SK-N-SH (cell line): ENCODE data around the gene PCK2. TPM values are rescaled to one million over a fixed set of nuclear protein-coding genes. Genes with fewer than 3 reads are reported as not detected.

Source experiments
- CTCF ChIA-PET: fragments of 300-600, 350-600 bp; formaldehyde crosslinking; extraction: SDS; loops from one replicate; lab custom pipeline; 2021; lab: Yijun Ruan, JAX
- POLR2A ChIA-PET: fragments of 350-600 bp; sonication (Branson Sonifier 250); formaldehyde crosslinking; extraction: SDS; loops from one replicate; lab custom pipeline; 2020; ENCODE audit warnings: antibody characterized with exemption, inconsistent platforms; lab: Yijun Ruan, JAX
- DNase-seq: peaks from one replicate; pipeline ENCODE4 v3.0.0; 2012
- H2AFZ ChIP-seq: fragments of 200-600 bp; sonication (generic); 2 replicates; pipeline ENCODE4 v1.8.1; 2016; ENCODE audit warnings: antibody characterized with exemption, mild to moderate bottlenecking, low read depth
- H3F3A ChIP-seq: fragments of 200-600 bp; sonication (generic); replicated peaks from 2 replicates; pipeline ENCODE3; 2016; ENCODE audit warnings: antibody characterized with exemption, mild to moderate bottlenecking; ENCODE audit not compliant: insufficient read depth
- H3K27ac ChIP-seq, 2 experiments: fragments of 200-500 bp in 1 of 2; fragments of 200-600 bp in 1 of 2; sonication (Bioruptor generic) in 1 of 2; sonication (generic), shearing (Covaris generic) in 1 of 2; 2 replicates each; pipeline versions ENCODE4 v1.5.1 to v1.6.1; 2014 to 2016; ENCODE audit warnings: low read depth in 2 of 2, inconsistent platforms in 1 of 2, low read length in 1 of 2, mild to moderate bottlenecking in 1 of 2, mixed read lengths in 1 of 2
- H3K27me3 ChIP-seq: fragments of 200-600 bp; sonication (generic), shearing (Covaris generic); 2 replicates; pipeline ENCODE4 v1.6.1; 2016; ENCODE audit warnings: mixed run types; ENCODE audit not compliant: insufficient read depth
- H3K36me3 ChIP-seq, 2 experiments: fragments of 200-500 bp in 1 of 2; fragments of 200-600 bp in 1 of 2; sonication (Bioruptor generic) in 1 of 2; sonication (generic) in 1 of 2; replicated peaks in 1 of 2; 2 replicates each; pipeline versions ENCODE3 to v1.5.1; 2014 to 2016; ENCODE audit warnings: low read length in 1 of 2, mild to moderate bottlenecking in 1 of 2; ENCODE audit not compliant: insufficient read depth in 2 of 2, control insufficient read depth in 1 of 2
- H3K4me1 ChIP-seq, 2 experiments: fragments of 200-500 bp in 1 of 2; fragments of 200-600 bp in 1 of 2; sonication (Bioruptor generic) in 1 of 2; sonication (generic), shearing (Covaris generic) in 1 of 2; 2 replicates each; pipeline versions ENCODE4 v1.5.1 to v1.6.1; 2014 to 2016; ENCODE audit warnings: low read depth in 1 of 2, low read length in 1 of 2, mixed run types in 1 of 2; ENCODE audit not compliant: insufficient read depth in 2 of 2, control insufficient read depth in 1 of 2
- H3K4me2 ChIP-seq: fragments of 200-600 bp; sonication (generic), shearing (Covaris generic); 2 replicates; pipeline ENCODE4 v1.6.1; 2017; ENCODE audit warnings: mixed run types
- H3K4me3 ChIP-seq, 2 experiments: fragments of 200-500 bp in 1 of 2; fragments of 200-600 bp in 1 of 2; sonication (Bioruptor generic) in 1 of 2; sonication (generic), shearing (Covaris generic) in 1 of 2; 2 replicates each; pipeline versions ENCODE4 v1.5.1 to v1.8.1; 2014 to 2016; ENCODE audit warnings: low read depth in 2 of 2, inconsistent platforms in 1 of 2, low read length in 1 of 2, mild to moderate bottlenecking in 1 of 2, mixed read lengths in 1 of 2, moderate library complexity in 1 of 2
- H3K79me2 ChIP-seq: fragments of 200-600 bp; sonication (generic); 2 replicates; pipeline ENCODE4 v1.8.1; 2017; ENCODE audit warnings: mild to moderate bottlenecking; ENCODE audit not compliant: insufficient read depth
- H3K9ac ChIP-seq: fragments of 200-600 bp; sonication (generic); 2 replicates; pipeline ENCODE4 v1.6.1; 2017; ENCODE audit warnings: mixed run types
- H3K9me2 ChIP-seq: fragments of 200-600 bp; sonication (generic); 2 replicates; pipeline ENCODE4 v1.6.1; 2017; ENCODE audit warnings: mixed run types
- H3K9me3 ChIP-seq: fragments of 200-600 bp; sonication (generic); 2 replicates; pipeline ENCODE4 v1.6.1; 2017; ENCODE audit warnings: mixed run types, mild to moderate bottlenecking, moderate library complexity
- H4K20me1 ChIP-seq: fragments of 200-600 bp; sonication (generic); 2 replicates; pipeline ENCODE4 v1.6.1; 2017; ENCODE audit warnings: mild to moderate bottlenecking, mixed run types; ENCODE audit not compliant: insufficient read depth
- ELF1 ChIP-seq: IDR thresholded peaks from 2 replicates; pipeline ENCODE4 v1.4.0; 2012
- EP300 ChIP-seq, 2 experiments: IDR thresholded peaks; 2 replicates each; pipeline versions ENCODE4 v1.4.0 to v1.6.1; 2012; ENCODE audit warnings: borderline replicate concordance in 1 of 2, low read depth in 1 of 2, low read length in 1 of 2
- FOSL2 ChIP-seq: IDR thresholded peaks from 2 replicates; pipeline ENCODE4 v1.4.0; 2012; ENCODE audit warnings: low read depth, mild to moderate bottlenecking, moderate library complexity, borderline replicate concordance
- FOXJ3 ChIP-seq: sonication (generic); formaldehyde crosslinking; IDR thresholded peaks from 2 replicates; pipeline ENCODE4 v1.5.1; 2020; ENCODE audit warnings: mild to moderate bottlenecking, missing genetic modification reagents
- FOXM1 ChIP-seq: IDR thresholded peaks from 2 replicates; pipeline ENCODE4 v1.4.0; 2012; ENCODE audit warnings: low read depth, mild to moderate bottlenecking
- GABPA ChIP-seq: IDR thresholded peaks from 2 replicates; pipeline ENCODE4 v1.4.0; 2012; ENCODE audit warnings: low read depth, mild to moderate bottlenecking
- NRF1 ChIP-seq: IDR thresholded peaks from 2 replicates; pipeline ENCODE4 v1.6.1; 2012; ENCODE audit warnings: low read depth, mild to moderate bottlenecking, low read length
- PBX3 ChIP-seq: IDR thresholded peaks from 2 replicates; pipeline ENCODE4; 2012
- POLR2AphosphoS5 ChIP-seq: IDR thresholded peaks from 2 replicates; pipeline ENCODE4 v1.6.1; 2012; ENCODE audit warnings: low read depth, low read length
- SMC3 ChIP-seq: IDR thresholded peaks from 2 replicates; pipeline ENCODE4 v1.6.1; 2012; ENCODE audit warnings: low read depth, low read length, improper control_type of control experiment
- TEAD4 ChIP-seq: IDR thresholded peaks from 2 replicates; pipeline ENCODE4 v1.4.0; 2012; ENCODE audit warnings: mild to moderate bottlenecking, borderline replicate concordance; ENCODE audit not compliant: insufficient read depth
- WGBS: methylation state at CpG from one replicate; pipeline ENCODE4 v1.1.6; 2017; ENCODE audit warnings: low lambda C conversion rate; 5-methylcytosine and 5-hydroxymethylcytosine counted together
- polyA plus RNA-seq, 3 experiments: library from polyadenylated mRNA; depleted of rRNA; stranded (reverse); fragments of >200 nt; gene quantifications; 2 replicates each; pipeline ENCODE4 v1.2.3, GENCODE V29; 2012
- TF ChIP-seq, protein P1 (sequence below): fragments of 150-350 bp; IDR thresholded peaks from 2 replicates; pipeline ENCODE4 v1.6.1; 2016; ENCODE audit warnings: mild to moderate bottlenecking, low read depth, low read length
- TF ChIP-seq, protein P2 (sequence below): IDR thresholded peaks from 2 replicates; pipeline ENCODE4 v1.4.0; 2012; ENCODE audit warnings: low read depth, borderline replicate concordance

Gene PCK2
- polyA plus RNA-seq, 1 of the 3 experiments (the other 2 are of a cell fraction) = 16.6 TPM

GRCh38 chr14:24149302-24149969 lies 55.3 kb downstream of the PCK2 start:
- no peak for TF ChIP-seq TEAD4
- TF ChIP-seq FOXJ3 (CRISPR knock-in tag) = no peak
- TF ChIP-seq PBX3 = no peak
- no peak for TF ChIP-seq EP300 (IDR thresholded peaks at IDR 0.05; ENCODE audit: borderline replicate concordance in 1 of 2, low read depth in 1 of 2, low read length in 1 of 2)
- TF ChIP-seq, protein P1, sequence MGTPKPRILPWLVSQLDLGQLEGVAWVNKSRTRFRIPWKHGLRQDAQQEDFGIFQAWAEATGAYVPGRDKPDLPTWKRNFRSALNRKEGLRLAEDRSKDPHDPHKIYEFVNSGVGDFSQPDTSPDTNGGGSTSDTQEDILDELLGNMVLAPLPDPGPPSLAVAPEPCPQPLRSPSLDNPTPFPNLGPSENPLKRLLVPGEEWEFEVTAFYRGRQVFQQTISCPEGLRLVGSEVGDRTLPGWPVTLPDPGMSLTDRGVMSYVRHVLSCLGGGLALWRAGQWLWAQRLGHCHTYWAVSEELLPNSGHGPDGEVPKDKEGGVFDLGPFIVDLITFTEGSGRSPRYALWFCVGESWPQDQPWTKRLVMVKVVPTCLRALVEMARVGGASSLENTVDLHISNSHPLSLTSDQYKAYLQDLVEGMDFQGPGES = no peak
- TF ChIP-seq FOSL2 = no peak
- no peak for TF ChIP-seq GABPA
- TF ChIP-seq, protein P2, sequence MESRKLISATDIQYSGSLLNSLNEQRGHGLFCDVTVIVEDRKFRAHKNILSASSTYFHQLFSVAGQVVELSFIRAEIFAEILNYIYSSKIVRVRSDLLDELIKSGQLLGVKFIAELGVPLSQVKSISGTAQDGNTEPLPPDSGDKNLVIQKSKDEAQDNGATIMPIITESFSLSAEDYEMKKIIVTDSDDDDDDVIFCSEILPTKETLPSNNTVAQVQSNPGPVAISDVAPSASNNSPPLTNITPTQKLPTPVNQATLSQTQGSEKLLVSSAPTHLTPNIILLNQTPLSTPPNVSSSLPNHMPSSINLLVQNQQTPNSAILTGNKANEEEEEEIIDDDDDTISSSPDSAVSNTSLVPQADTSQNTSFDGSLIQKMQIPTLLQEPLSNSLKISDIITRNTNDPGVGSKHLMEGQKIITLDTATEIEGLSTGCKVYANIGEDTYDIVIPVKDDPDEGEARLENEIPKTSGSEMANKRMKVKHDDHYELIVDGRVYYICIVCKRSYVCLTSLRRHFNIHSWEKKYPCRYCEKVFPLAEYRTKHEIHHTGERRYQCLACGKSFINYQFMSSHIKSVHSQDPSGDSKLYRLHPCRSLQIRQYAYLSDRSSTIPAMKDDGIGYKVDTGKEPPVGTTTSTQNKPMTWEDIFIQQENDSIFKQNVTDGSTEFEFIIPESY = no peak
- TF ChIP-seq SMC3 = no peak
- no peak for TF ChIP-seq FOXM1
- no peak for TF ChIP-seq ELF1
- TF ChIP-seq POLR2AphosphoS5 = no peak
- TF ChIP-seq NRF1 = no peak
- TF ChIP-seq, all 33 proteins: peak for 0
- DNase-seq = no peak
- no peak overlapping the region for H3K4me3 ChIP-seq
- peaks cover 5% of the 10 kb centered on the region for H3F3A ChIP-seq
- H3K9me3 ChIP-seq = no peaks in the 10 kb centered on the region
- H4K20me1 ChIP-seq = peaks cover 10% of the 10 kb centered on the region; the same call in 1 of the 2 replicates
- peaks cover 34 to 37% of the 10 kb centered on the region in 2 experiments for H3K36me3 ChIP-seq
- peaks cover 11 to 20% of the 10 kb centered on the region in 2 experiments for H3K4me1 ChIP-seq
- POLR2A ChIA-PET = interaction anchor here (3.9 kb wide), 1 partner anchor 11 kb away, joined by 50 read pairs; the partner anchor contains the start of gene IRF9
- no peak overlapping the region for H2AFZ ChIP-seq
- CTCF ChIA-PET = interaction anchor here (1.0 to 4.6 kb wide), 4 partner anchors 11 to 40 kb away, joined by 3 to 38 read pairs (median 18); partner anchors contain the start of gene IRF9
- no peaks in the 10 kb centered on the region for H3K9me2 ChIP-seq
- H3K4me2 ChIP-seq = no peak overlapping the region
- 93% methylated on average over 3 of the region's 3 CpGs for WGBS
- H3K27me3 ChIP-seq = no peaks in the 10 kb centered on the region
- H3K79me2 ChIP-seq = peaks cover 47% of the 10 kb centered on the region
- no peak overlapping the region for H3K27ac ChIP-seq
- H3K9ac ChIP-seq = no peak overlapping the region
